Body of pancreas (tissue), 4 donors: Measurements from ENCODE around the gene ECSCR. TPM values are rescaled to one million over a fixed set of nuclear protein-coding genes. Genes with fewer than 3 reads are reported as not detected.
"Not testable (repeated sequence)": the region's sequence is repeated elsewhere in the genome, so short reads cannot be mapped to it uniquely, and the experiment has no call there.

Source experiments
- ATAC-seq: fragments of 150-250 bp; one replicate; pipeline ENCODE4 v1.9.1; 2016
- DNase-seq, 4 donors: peaks; one replicate each; pipeline ENCODE4 v3.0.0-alpha.2; 2019
- H3K27ac ChIP-seq, 4 donors: fragments of 200-600 bp; sonication (generic); 1 replicate in 3 of 4; 2 replicates in 1 of 4; pipeline versions ENCODE4 v1.5.1 to v1.6.1; 2016 to 2019; ENCODE audit warnings: mild to moderate bottlenecking in 1 of 4, mixed read lengths in 1 of 4, moderate library complexity in 1 of 4
- H3K27me3 ChIP-seq, 2 donors: fragments of 200-600 bp; sonication (generic); one replicate each; pipeline ENCODE4 v1.6.0; 2016; ENCODE audit warnings: mild to moderate bottlenecking in 1 of 2
- H3K36me3 ChIP-seq, 2 donors: fragments of 200-600 bp; sonication (generic); replicated peaks in 1 of 2; 2 replicates each; pipeline ENCODE4 v1.5.1; 2016; ENCODE audit warnings: low read depth in 2 of 2; ENCODE audit not compliant: insufficient read depth in 1 of 2
- H3K4me1 ChIP-seq: fragments of 200-600 bp; sonication (generic); one replicate; pipeline ENCODE4 v1.6.0; 2016
- H3K4me3 ChIP-seq, 2 donors: fragments of 200-600 bp; sonication (generic); 1 replicate in 1 of 2; 2 replicates in 1 of 2; pipeline ENCODE4 v1.5.1; 2016 to 2019
- H3K9me3 ChIP-seq, 3 donors: fragments of 200-600 bp; sonication (generic); 1 replicate in 2 of 3; 2 replicates in 1 of 3; pipeline ENCODE4 v1.5.1; 2016
- CTCF ChIP-seq, 7 experiments: fragments of 450-650 bp in 4 of 7; fragments of 200-600 bp in 3 of 7; sonication (generic) in 3 of 7; IDR thresholded peaks; one replicate each; pipeline ENCODE4 v1.5.1; 2016 to 2019; ENCODE audit warnings: antibody characterized with exemption in 7 of 7
- POLR2A ChIP-seq, 3 donors: fragments of 450-650 bp; IDR thresholded peaks; one replicate each; pipeline ENCODE4 v1.6.1; 2016; ENCODE audit warnings: antibody characterized with exemption in 3 of 3, mild to moderate bottlenecking in 2 of 3
- WGBS, 2 donors: methylation state at CpG; one replicate each; pipeline ENCODE4 v1.1.5; 2017; 5-methylcytosine and 5-hydroxymethylcytosine counted together
- intact Hi-C: fragments of 100-400 bp; cut with DNase I; formaldehyde crosslinking; loops from one replicate; pipeline ENCODE4 v1.15.1; 2023
- total RNA-seq, 2 donors: library from RNA; depleted of rRNA; stranded (reverse); fragments of >200 nt; gene quantifications; one replicate each; pipeline ENCODE4 v1.1.0, GENCODE V29; 2016

Gene ECSCR
- total RNA-seq, 2 donors from 2014 or later = 2.6 to 6.2 TPM

GRCh38 chr5:139451176-139451575 lies 11.4 kb downstream of the ECSCR start:
- H3K9me3 ChIP-seq = no peaks in the 10 kb centered on the region
- H3K27ac ChIP-seq = no peak overlapping the region
- no peaks in the 10 kb centered on the region for H3K36me3 ChIP-seq
- TF ChIP-seq CTCF (IDR thresholded peaks at IDR 0.05) = no peak
- no peak for TF ChIP-seq POLR2A (IDR thresholded peaks at IDR 0.05)
- no peak for ATAC-seq
- H3K4me3 ChIP-seq = no peak overlapping the region
- no peak for DNase-seq
- WGBS, 2 donors = 83 to 87% methylated on average over 2 of the region's 2 CpGs
- intact Hi-C loops = no loop called here
- H3K4me1 ChIP-seq = no peaks in the 10 kb centered on the region
- H3K27me3 ChIP-seq = no peaks in the 10 kb centered on the region

- WGBS, 2 donors = 75 to 86% methylated on average over 5 of the region's 5 CpGs
- TF ChIP-seq POLR2A (IDR thresholded peaks at IDR 0.05) (no peak), CTCF (IDR thresholded peaks at IDR 0.05) (no peak)
- Histone ChIP-seq H3K9me3 (no peaks in the 10 kb centered on the region), H3K27ac (no peak overlapping the region), H3K4me1 (no peaks in the 10 kb centered on the region), H3K4me3 (no peak overlapping the region), H3K27me3 (no peaks in the 10 kb centered on the region), H3K36me3 (no peaks in the 10 kb centered on the region)
- DNase-seq (no peak), ATAC-seq (no peak)
- intact Hi-C loops = no loop called here
Measured at GRCh38 chr5:139446956-139447779, 15.4 kb downstream of the ECSCR start.

GRCh38 chr5:139445325-139446170 lies 17.0 kb downstream of the ECSCR start:
- no peak overlapping the region for H3K4me3 ChIP-seq
- intact Hi-C loops = no loop called here
- DNase-seq = no peak
- H3K27me3 ChIP-seq = no peaks in the 10 kb centered on the region
- TF ChIP-seq CTCF (IDR thresholded peaks at IDR 0.05) = no peak
- no peak for TF ChIP-seq POLR2A (IDR thresholded peaks at IDR 0.05)
- 49 to 52% methylated on average over 7 of the region's 7 CpGs for WGBS, 2 donors
- no peaks in the 10 kb centered on the region for H3K4me1 ChIP-seq
- ATAC-seq = peak; percentile 40
- H3K27ac ChIP-seq = peak overlapping the region in 1 of 4 donors; percentile 22
- no peaks in the 10 kb centered on the region for H3K36me3 ChIP-seq
- H3K9me3 ChIP-seq = no peaks in the 10 kb centered on the region

GRCh38 chr5:139443831-139444453 lies 18.6 kb downstream of the ECSCR start:
- ATAC-seq (no peak), DNase-seq (no peak)
- H3K4me3 ChIP-seq = no peak overlapping the region
- peaks cover 5% of the 10 kb centered on the region for H3K4me1 ChIP-seq
- TF ChIP-seq CTCF (IDR thresholded peaks at IDR 0.05) (no peak), POLR2A (IDR thresholded peaks at IDR 0.05) (no peak)
- 72 to 77% methylated on average over 4 of the region's 4 CpGs for WGBS, 2 donors
- no peaks in the 10 kb centered on the region for H3K27me3 ChIP-seq
- no peaks in the 10 kb centered on the region for H3K36me3 ChIP-seq
- intact Hi-C loops = no loop called here
- no peak overlapping the region for H3K27ac ChIP-seq
- no peaks in the 10 kb centered on the region for H3K9me3 ChIP-seq

- DNase-seq, intact Hi-C loops, ATAC-seq, H3K27ac ChIP-seq, H3K36me3 ChIP-seq, H3K4me3 ChIP-seq, H3K9me3 ChIP-seq, H3K4me1 ChIP-seq, H3K27me3 ChIP-seq: not testable (repeated sequence)
- WGBS, 2 donors = 95% methylated on average over 16 to 17 of the region's 17 CpGs
Measured at GRCh38 chr5:139440416-139440815, 22.1 kb downstream of the ECSCR start.
